GM19351 (cell line): ENCODE results near the gene COL20A1.

Source experiments
- ATAC-seq: cut with Tn5 transposase; IDR thresholded peaks from one replicate; pipeline ENCODE4 v1.9.1; 2021; ENCODE audit warnings: mild to moderate bottlenecking, moderate library complexity; ENCODE audit not compliant: unreplicated experiment

COL20A1 gene

DNA sequence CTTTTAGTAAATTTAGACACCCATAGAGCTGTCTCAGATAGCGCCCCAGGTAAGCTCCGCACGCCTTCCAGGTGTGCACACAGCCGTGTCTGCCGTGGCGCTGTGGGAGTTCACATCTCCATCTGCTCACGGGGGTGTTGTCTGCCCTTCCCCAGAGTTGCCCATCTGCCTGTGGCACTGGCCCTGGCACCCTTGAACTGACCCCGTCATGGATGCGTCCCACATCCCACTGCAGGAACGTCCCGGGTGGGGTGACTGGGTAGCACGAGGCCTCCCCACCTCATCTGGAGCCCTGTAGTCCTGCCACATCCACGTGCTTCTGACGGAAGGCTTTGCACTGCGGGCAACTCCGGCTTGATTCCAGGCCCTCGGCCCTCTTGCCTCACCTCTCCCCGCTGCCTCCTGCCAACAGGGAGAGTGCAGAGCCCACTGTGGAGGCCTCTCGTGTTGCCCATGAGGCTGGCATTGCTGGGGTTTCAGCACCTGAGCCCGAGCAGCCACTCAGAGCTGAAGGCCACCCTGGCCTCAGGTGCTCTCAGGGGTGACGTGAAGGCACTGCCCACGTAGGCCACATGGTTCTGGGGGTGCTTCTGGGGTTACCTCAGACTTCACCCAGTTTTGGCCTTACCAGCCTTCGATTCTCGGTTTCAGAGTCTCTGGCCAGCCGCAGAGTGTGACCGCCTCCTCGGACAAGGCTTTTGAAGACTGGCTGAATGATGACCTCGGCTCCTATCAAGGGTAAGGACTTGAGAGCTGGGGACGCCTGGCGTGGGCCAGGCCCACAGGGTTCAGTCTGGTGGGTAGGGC lies 15.3 kb upstream of the COL20A1 start:
- no peak for ATAC-seq

DNA sequence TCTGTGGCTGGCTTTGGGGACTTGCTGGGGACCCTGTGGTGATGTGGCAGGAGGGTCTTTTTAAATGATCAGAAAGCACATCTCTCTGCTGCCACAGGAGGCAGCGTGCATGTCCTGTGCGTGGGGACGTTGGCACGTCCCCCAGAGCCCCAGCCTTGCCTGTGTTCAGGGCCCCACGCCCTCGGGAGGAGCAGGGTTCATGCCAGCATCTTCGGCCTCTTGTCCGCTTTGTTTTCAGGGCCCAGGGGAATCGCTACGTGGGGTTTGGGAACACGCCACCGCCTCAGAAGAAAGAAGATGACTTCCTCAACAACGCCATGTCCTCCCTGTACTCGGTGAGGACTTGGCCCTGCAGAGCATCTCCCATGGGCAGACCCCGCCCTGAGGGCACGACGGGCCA lies 14.3 kb upstream of the COL20A1 start:
- ATAC-seq, result no peak

DNA sequence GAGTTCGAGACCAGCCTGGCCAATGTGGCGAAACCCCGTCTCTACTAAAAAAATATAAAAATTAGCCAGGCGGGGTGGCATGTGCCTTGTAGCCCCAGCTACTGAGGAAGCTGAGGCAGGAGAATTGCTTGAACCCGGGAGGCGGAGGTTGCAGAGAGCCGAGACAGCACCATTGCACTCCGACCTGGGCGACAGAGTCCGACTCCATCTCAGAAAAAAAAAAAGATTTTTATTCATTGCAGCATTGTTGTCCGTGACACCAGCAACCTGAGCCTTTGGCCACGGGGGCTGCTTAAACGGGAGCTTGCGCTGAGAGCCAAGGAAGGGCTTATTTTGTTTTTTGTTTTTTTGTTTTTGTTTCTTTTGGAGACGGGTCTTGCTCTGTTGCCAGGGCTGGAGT lies 13.1 kb upstream of the COL20A1 start:
- no peak for ATAC-seq

DNA sequence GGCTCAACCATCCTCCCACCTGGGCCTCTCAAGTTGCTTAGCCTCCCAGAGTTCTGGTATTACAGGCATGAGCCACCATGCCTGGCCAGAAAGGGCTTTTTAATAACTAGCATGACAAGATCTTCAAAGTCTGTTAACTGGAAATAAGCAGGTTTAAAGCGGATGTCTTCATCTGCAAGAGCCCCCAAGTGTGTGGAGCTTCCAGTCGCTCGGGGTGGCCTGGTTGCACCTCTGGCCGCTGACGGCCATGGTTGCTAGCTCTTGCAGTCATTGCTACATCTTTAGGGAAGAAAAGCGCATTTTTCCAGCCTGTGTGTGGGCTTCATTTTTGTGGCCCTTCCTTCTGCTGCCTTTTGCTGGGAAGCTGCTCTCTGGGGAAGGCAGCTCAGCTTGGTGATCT lies 12.6 kb upstream of the COL20A1 start:
- ATAC-seq, result no peak

DNA sequence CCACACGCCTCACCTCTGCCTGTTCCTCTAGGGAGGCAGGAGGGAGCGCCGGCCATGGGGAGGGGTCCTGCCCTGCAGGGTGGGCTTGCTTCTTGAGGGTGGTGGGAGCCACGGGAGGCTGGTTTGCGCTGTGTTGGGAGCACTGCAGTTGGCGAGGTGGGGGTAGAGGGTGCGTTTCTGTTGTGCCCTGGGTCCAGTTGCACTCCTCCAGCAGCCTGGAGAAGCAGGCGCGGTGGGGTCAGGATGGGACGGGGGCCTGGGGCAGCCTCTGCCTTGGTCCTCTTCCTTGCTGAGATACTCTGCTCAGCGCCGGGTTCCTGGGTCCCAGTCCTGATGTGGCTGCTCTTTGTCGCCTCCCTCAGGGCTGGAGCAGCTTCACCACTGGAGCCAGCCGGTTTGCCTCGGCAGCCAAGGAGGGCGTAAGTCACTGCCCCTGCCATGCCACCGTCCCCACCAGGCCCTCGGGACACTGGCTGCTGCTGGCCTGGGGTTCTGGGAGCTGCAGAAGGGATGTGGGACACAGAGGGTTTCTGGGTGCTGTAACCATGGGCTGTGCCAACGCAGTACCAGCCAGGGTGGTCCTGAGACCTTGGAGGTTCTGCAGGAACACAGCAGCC lies 11.9 kb upstream of the COL20A1 start:
- no peak for ATAC-seq

DNA sequence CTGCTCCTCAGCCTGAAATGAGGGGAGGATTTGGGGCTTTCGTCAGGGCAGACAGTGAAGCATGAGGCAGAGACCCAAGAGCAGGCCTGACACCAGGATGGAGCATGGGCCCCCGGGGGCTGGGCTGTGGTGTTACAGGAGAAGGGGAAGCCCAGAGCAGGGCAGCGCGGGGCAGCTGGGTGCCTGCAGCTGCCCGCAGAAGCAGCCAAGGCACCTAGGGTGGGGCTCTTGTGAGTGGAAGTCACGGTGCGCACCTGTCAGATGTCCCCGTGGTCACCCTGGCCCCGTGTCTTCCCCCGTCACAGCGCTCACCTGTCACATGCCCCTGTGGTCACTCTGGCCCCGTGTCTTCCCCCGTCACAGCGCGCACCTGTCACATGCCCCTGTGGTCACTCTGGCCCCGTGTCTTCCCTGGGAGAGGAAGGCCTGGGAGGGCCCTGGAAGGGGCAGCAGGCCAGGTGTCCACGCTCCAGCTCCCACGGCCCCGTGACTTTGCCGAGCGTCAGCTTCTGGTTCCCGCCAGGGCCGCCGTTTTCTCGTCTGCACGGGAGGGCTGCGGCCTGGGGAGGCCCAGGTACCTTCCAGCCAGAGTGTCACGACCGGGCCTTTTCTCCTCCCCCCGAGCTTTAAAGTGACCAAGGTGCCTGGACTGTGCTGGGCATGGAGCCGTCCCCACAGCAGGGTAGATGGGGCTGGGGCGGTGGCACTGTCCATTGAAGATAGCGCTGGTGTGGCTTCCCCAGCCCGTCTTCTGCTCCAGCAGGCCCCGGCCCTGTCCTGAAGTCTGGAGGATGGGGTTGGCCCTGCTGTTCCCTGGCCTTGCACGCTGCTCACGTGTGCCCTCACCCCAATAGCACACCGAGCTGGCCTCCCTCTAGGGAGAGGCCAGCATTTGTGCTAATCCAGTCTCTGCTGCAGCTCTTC lies 11.0 kb upstream of the COL20A1 start:
- no peak for ATAC-seq

DNA sequence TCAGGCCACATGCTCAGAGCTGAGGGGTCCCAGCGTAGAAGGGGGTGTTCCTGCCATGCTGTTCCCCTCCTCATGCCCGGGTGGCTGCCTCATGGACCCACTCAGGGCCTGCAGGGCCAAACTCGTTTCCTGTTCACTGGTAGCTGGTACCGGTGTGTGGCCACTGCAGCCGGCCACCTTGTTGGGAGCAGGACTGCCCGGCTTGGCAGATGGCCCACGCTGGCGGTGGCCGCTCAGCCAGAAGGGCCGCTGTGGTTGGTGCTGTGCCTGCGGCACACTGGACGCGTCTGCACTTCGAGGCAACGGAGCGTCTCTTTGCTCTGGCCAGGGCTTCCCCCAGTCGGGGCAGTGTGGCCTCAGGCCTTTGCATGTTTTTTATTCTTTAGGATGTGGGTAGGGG lies 10.0 kb upstream of the COL20A1 start:
- ATAC-seq, result no peak

DNA sequence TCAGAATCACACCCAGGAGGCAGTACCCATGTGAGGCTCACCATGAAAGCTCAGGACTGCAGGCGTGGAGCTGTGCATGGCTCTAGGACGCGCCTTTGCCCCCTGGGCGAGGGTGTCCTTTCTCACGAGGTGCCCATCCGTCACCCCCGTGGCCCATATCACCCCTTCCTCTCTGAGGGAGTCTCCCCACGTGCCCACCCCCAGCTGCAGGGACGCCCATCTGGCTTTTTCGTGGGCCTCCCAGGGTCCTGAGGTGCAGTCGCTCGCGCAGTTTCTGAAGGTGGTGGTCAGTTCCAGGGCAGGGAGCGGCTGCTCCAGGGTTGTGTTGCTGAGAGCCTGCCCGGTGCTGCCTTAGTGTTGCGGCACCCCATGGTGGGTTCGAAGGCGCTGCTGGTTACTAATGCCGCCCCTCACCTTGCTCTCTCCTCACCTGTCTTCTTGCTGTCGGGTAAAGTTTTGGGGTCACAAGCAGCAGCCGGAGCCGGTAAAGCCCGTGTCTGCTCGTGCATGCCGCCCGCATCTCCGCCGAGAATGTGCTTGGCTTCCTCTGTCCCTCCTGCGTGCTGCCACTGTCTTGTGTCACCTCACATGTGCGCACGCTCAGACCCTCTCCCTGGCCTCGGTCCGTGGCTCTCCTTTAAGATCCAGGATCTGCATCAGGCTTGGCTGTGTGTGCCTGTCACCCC lies 9.4 kb upstream of the COL20A1 start:
- ATAC-seq, result no peak

DNA sequence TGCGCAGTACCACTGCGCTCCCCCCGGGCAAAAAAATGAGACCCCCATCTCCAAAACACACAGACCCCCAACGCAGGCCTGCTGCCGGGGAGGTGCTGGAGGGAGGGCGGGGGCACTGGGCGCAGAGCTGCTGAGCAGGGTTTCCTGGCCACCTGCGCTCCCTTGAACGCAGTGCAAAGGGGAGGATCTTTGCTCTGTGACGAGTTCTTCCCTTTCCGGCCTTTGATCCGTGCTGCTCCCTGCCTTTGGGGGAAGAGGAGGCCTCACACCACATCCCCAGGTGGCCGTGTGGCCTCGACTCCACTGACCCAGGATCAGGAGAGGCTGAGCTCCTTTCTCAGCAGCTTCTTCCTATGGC lies 8.9 kb upstream of the COL20A1 start:
- no peak for ATAC-seq

DNA sequence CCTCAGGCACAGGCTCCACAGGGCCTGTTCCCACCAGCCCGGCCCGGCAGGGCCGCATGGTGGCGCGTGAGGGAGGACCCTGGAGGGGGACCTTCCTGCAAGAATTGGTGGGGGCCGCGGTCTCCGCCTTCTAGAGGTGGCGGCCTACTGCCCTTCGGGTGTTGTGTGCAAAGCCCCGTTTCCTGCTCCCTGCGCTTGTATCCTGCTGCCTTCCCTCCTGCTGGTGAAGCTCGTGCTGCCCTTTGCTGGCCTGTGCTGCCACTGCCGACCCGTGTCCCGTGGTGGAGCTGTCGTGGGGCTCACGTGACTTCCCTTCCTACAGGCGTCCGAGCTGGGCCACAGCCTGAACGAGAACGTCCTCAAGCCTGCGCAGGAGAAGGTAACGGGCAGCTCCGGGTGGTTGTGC lies 8.4 kb upstream of the COL20A1 start:
- ATAC-seq, result no peak

DNA sequence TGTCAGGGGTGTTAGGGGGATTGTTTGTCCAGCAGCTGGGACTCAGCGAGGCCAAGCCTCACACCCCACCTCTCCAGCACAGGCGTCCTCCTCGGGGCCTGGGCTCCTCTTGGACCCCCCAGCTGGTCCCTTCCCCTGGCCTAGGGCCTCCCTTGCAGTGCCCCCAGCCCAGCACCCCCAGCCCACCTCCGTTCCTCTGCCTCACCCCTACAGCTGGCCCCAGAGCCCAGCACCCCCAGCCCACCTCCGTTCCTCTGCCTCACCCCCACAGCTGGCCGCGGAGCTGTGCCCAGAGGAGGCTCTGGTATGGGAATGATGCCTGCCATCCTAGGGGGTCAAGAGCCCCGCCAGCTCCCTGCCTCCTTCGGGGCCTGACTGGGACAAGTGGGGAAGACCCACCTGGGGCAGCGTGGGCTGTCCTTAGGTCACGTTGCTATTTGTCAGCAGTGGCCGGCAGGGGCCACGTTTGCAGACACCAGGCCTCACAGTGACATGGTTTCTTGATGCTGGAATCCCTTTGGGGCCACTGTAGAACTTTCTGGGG lies 7.9 kb upstream of the COL20A1 start:
- ATAC-seq, result no peak

DNA sequence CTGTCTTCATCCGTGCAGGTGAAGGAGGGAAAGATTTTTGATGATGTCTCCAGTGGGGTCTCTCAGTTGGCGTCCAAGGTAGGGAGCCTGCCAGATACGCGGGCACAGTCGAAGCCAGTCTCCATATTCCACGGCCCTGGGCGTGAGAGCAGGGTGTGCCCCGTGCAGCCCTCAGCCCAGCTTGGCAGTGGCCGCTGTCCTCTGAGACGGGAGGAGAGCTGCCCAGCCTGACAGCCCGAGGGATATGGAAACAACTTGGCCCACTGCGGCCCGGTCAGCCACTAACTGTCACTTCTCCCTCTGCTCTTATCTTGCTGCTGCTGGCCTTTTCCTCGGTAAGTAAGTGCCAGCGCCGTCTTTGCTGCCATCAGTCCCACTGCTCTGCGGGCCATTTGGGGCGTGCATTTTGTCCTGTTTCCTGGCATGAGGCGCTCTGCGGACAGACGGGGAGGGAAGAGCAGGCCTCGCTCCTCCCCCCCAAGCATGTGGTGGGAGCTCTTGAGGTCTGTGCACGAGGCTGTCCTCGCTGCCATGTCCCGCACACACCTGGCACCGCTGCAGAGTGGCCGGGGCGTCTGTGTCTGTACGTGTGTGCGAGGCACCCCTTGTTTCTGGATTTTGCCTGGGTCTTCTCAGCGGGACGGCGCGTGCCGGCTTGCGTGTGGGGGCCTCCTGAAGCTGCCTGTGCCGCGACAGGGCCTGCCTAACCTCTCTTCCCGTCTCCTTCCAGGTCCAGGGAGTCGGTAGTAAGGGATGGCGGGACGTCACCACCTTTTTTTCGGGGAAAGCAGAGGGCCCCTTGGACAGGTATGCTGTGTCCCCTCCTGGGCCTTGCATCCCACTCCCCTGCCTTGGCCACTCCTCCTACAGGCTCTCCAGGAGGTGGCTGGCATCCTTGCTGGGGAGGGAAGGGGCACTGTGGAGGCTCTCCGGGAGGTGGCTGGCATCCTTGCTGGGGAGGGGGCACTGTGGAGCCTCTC lies 7.1 kb upstream of the COL20A1 start:
- ATAC-seq, result no peak

DNA sequence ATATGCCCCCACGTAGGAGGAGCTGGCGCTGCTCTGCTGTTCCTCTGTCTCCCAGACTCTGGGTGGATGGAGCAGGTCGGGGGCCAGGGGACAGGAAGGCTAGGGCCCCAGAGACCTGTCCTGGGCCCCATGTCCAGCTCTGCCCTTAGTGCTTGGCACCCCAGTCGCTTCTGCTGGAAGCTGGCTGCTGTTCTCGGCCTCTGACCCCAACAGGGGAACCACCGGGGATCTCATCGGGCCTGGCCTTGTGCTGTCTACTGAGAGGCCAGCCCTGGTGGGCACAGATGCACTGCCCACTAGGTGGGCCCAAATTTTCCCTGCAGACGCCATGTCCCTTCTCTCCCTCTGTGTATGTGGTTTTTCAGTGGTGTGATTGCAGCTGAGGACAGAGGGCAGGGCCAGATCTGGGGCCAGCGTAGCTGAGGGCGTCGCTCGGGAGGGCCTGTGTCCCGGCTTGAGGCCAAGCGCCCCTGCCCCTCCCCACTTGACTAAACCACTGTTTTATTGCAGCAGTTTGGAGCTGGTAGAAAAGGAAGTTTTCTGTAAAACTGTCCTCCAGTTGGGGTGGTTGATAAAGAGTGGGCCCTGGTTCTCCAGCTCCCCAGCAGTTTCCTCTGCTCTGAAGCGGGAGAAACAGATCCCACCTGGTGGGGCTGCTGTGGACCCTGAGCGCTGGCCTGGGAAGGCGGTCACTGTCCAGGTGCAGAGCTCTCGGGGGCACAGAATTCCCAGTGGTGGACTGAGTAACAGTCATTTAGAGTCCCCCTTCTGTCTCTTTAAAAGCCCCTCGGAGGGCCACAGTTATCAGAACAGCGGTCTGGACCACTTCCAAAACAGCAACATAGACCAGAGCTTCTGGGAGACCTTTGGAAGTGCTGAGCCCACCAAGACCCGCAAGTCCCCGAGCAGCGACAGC lies 5.9 kb upstream of the COL20A1 start:
- no peak for ATAC-seq

DNA sequence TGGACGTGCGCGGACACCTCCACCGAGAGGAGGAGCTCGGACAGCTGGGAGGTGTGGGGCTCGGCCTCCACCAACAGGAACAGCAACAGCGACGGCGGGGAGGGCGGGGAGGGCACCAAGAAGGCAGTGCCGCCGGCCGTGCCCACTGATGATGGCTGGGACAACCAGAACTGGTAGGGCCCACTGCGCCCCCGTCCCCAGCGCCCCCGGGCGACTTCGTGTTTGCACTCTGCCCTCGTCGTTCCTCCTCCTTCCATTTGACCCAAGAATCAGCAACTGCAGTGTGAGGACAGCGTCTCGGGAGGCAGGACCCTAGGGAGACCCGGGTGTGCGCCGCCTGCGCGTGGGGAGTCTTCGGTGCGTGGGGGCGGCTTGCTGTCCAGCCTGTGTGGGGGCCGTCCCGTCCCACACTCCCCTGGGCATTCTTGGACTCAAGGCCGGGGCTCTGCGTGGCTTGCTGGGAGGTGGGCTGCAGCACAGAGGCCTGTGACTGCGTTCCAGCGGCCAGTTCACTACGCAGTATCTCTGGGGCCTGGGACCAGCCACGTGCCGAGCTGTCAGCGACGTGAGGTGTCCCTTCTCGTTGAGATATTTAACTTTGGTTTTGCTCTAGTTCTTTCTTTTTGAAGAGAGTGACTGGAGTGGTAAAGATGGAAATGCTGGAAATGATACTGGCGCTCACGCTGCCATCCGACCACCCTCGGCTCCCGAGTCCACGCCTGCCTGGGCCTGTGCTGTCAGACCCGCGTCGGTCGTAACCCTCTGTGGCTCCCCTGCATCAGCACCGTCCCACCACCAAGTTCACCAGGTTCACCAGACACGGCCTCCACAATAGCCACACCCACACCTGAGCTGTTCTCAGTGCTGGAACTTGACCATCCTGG lies 5.0 kb upstream of the COL20A1 start:
- no peak for ATAC-seq

DNA sequence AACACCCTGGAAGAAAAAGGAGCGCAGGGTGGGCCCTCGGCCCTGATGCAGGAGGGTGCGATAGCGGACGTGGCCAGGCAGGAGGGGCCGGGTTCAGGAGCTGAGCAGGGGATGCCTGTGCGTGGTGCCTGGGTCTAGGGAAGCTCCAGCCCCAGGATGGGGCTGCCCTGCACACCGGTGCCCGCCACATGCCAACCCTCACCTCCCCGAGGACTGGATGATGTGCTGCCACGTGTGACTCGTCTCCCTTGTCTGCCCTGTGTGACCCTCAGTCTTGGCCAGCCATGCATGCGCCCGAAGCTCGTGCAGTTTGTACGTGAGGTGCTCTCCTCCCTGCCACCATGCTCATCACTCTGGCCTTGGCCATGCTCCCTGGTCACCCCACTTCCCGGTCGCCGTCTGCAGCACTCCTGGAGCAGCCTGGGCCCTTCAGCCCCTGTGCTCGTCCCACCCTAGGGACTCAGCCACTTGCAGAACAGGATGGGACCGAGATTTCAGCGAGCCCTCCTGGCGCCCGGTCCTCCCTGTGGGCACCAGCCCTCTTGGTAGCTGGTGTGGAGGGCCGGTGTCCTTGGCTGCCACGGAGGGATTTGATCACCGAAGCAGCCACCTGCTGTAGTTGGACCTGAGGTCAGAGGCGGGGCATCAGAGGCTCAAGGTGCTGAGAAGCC lies 4.3 kb upstream of the COL20A1 start:
- no peak for ATAC-seq

DNA sequence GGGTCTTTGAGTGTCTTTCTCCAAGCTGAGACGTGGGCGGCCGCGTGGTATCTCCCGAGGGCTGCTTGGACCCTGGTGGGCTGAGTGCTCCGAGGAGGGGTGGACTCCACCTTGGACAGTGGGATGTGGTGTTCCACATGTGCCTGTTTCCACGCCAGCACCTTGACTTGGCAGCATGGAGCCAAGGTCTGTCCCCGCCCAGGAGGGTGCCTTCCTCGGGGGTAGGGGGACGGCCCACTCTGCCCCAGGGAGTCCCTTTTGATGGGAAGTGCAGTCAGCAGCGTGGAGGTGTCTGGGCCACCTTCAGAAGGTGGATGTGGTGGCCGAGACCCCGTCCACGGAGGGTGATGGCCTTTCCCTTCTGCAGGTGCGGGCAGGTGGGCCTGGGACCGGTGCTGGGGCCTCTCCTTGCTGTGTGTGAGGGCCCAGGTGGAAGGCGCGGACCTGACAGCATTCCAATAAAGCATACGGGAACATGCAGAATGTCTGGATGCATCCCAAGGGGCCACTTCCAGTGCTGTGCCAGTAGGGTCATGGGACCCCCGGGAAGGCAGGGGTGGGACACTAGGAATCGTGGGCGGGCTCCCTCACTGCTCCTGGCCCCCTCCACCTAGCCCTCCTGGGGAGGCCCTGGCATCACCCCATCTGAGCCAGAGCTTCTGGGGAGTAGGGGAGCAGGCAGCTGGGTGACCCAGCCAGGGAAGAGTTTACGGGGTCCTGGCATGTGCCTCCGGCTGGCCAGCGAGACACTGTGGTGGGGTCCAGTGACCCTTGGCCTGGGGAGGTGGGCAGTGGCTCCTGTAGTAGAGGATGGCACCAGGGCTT lies 3.5 kb upstream of the COL20A1 start:
- ATAC-seq, result no peak
